Right lobe of liver (tissue), 6 donors: Measurements from ENCODE around the gene ARMC12. TPM values are rescaled to one million over a fixed set of nuclear protein-coding genes. Genes with fewer than 3 reads are reported as not detected.
A peak's percentile ranks its signal among the peaks of the same experiment; 100 is the strongest.

Experiments
- ATAC-seq, 4 donors: fragments of 200-7000 bp; cut with Tn5 transposase; one replicate each; pipeline ENCODE4 v1.9.1; 2020; ENCODE audit warnings: mild to moderate bottlenecking in 4 of 4, moderate library complexity in 4 of 4
- DNase-seq, 3 donors: peaks; one replicate each; pipeline ENCODE4 v3.0.0-alpha.2; 2020
- H3K27ac ChIP-seq, 3 donors: fragments of 200-600 bp; one replicate each; pipeline ENCODE4 v1.8.0; 2022
- H3K27me3 ChIP-seq, 2 donors: fragments of 200-600 bp; one replicate each; pipeline ENCODE4 v1.8.0; 2022
- H3K36me3 ChIP-seq, 4 donors: fragments of 200-600 bp; sonication (generic) in 1 of 4; one replicate each; pipeline versions ENCODE4 v1.5.1 to v1.8.0; 2017 to 2022; ENCODE audit warnings: control low read depth in 1 of 4
- H3K4me1 ChIP-seq, 4 donors: fragments of 200-600 bp; sonication (generic) in 1 of 4; one replicate each; pipeline versions ENCODE4 v1.5.1 to v1.8.0; 2017 to 2022; ENCODE audit warnings: control low read depth in 1 of 4
- H3K4me3 ChIP-seq, 3 donors: fragments of 200-600 bp; one replicate each; pipeline ENCODE4 v1.8.0; 2022
- H3K9me3 ChIP-seq, 4 donors: fragments of 200-600 bp; sonication (generic) in 1 of 4; one replicate each; pipeline versions ENCODE4 v1.5.1 to v1.8.0; 2017 to 2022; ENCODE audit warnings: control low read depth in 1 of 4
- POLR2A ChIP-seq: fragments of 450-650 bp; IDR thresholded peaks from one replicate; pipeline ENCODE4 v1.6.1; 2017; ENCODE audit warnings: antibody characterized with exemption, mild to moderate bottlenecking
- WGBS: methylation state at CpG from one replicate; pipeline ENCODE4 v1.1.6; 2018; ENCODE audit warnings: low coverage, low lambda C conversion rate; ENCODE audit not compliant: insufficient coverage; ENCODE audit errors: missing lambda C conversion rate; 5-methylcytosine and 5-hydroxymethylcytosine counted together
- intact Hi-C, 2 donors: fragments of 100-400 bp; cut with DNase I; formaldehyde crosslinking; loops; one replicate each; pipeline versions ENCODE4 v1.11.2 to v1.14.1; 2022
- total RNA-seq, 6 experiments: library from RNA; depleted of rRNA in 2 of 6; stranded (reverse); fragments of >200 nt in 2 of 6; fragmentation: NEBNext Ultra II Directional in 3 of 6; extraction: Animal tissue kit (Norgen Biotek cat#: 25700) in 3 of 6; gene quantifications; one replicate each; pipeline versions ENCODE4 v1.1.0 to v1.2.4, GENCODE V29; 2016 to 2023
- TF ChIP-seq, protein P1 (sequence below), 4 donors: fragments of 200-600 bp in 3 of 4; fragments of 450-650 bp in 1 of 4; IDR thresholded peaks; one replicate each; pipeline versions ENCODE4 v1.5.1 to v1.8.0; 2016 to 2022; ENCODE audit warnings: antibody characterized with exemption in 4 of 4, mild to moderate bottlenecking in 2 of 4
- donor health status: DM: no; HTN: yes; CAD: no.
- donor health status: DM: no; HTN: no; CAD: no.
- donor health status: DM: no; HTN: no; CAD: no.
- donor health status: DM: no; HTN: yes; CAD: no.
- donor health status: DM: no; HTN: yes; CAD: no.

ARMC12 gene
- total RNA-seq, 6 experiments from 2014 or later, result 0.22 to 4.4 (median 0.92) TPM

DNA sequence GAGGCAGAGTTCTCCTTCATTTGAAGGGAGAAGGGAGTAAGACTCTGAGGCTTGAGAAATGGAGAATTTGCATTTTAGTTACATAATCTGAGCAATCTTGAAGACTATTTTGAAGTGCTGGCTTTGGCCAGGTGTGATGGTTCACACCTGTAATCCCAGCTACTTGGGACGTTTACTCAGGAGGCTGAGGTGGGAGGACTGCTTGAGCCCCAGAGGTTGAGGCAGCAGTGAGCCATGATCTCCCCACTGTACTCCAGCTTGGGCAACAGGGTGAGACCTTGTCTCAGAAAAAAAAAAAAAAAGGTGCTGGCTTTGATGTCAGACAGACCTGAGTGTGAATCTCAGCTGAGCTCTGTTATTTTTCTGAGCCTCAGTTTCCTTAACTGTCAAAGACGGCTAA, 12.4 kb upstream of the ARMC12 start:
- TF ChIP-seq, protein P1, sequence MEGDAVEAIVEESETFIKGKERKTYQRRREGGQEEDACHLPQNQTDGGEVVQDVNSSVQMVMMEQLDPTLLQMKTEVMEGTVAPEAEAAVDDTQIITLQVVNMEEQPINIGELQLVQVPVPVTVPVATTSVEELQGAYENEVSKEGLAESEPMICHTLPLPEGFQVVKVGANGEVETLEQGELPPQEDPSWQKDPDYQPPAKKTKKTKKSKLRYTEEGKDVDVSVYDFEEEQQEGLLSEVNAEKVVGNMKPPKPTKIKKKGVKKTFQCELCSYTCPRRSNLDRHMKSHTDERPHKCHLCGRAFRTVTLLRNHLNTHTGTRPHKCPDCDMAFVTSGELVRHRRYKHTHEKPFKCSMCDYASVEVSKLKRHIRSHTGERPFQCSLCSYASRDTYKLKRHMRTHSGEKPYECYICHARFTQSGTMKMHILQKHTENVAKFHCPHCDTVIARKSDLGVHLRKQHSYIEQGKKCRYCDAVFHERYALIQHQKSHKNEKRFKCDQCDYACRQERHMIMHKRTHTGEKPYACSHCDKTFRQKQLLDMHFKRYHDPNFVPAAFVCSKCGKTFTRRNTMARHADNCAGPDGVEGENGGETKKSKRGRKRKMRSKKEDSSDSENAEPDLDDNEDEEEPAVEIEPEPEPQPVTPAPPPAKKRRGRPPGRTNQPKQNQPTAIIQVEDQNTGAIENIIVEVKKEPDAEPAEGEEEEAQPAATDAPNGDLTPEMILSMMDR (IDR thresholded peaks at IDR 0.05), result no peak
- no peak for TF ChIP-seq POLR2A

DNA sequence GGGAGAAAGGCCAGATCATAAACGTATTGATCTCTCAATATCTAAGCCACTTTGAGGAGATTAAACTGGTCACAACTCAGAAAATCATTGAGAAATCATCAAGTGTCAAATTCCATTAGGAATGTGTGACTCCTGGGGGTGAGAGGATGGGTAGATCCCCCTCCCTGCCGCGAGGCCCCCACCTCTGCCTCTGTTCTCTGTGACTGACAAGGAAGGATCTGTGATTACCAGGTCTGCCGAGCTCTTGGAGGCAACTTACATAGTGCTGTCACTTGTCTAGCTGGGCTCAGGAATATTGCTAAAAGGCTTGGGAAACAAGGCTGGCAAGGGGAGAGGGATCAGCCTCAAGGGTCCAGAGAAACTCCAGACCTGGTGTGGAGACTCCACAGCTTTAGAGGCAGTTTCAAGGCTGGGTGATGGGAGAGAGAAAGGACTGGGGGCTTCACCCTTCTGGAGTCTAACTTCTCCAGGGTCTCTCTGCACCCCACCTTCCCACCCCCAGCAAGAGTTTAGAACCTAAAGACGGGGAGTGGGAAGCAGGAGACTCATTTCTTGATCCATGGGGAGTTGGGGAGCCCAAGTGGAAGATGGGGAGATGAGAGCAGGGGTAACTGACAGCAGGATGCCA, 11.6 kb upstream of the ARMC12 start:
- peaks cover 5 to 89% (median 46%) of the 10 kb centered on the region in 4 donors for H3K4me1 ChIP-seq
- no peak for ATAC-seq
- H3K36me3 ChIP-seq, result no peaks in the 10 kb centered on the region
- DNase-seq, result peak in 1 of 3 donors; percentile 42
- intact Hi-C loops, result no loop called here
- H3K4me3 ChIP-seq, result no peak overlapping the region
- 49% methylated on average over 5 of the region's 5 CpGs for WGBS
- H3K9me3 ChIP-seq, result no peaks in the 10 kb centered on the region
- H3K27ac ChIP-seq, result peak overlapping the region; percentile 53 to 99 (median 98)
- no peaks in the 10 kb centered on the region for H3K27me3 ChIP-seq
- TF ChIP-seq, protein P1 (IDR thresholded peaks at IDR 0.05), result no peak
- TF ChIP-seq POLR2A, result no peak

More for the DNA sequence above, 12.4 kb upstream of the ARMC12 start:
- Histone ChIP-seq H3K4me1 (peaks cover 1 to 82% (median 42%) of the 10 kb centered on the region in 4 donors), H3K27ac (peak overlapping the region; percentile 44 to 99 (median 98)), H3K27me3 (no peaks in the 10 kb centered on the region), H3K9me3 (no peaks in the 10 kb centered on the region), H3K36me3 (peaks cover 0 to 3% (median 0%) of the 10 kb centered on the region in 4 donors), H3K4me3 (no peak overlapping the region)
- DNase-seq (peak in 1 of 3 donors; percentile 40), ATAC-seq (no peak)
- WGBS, result 83% methylated on average over 1 of the region's 2 CpGs
- intact Hi-C loops, result no loop called here

DNA sequence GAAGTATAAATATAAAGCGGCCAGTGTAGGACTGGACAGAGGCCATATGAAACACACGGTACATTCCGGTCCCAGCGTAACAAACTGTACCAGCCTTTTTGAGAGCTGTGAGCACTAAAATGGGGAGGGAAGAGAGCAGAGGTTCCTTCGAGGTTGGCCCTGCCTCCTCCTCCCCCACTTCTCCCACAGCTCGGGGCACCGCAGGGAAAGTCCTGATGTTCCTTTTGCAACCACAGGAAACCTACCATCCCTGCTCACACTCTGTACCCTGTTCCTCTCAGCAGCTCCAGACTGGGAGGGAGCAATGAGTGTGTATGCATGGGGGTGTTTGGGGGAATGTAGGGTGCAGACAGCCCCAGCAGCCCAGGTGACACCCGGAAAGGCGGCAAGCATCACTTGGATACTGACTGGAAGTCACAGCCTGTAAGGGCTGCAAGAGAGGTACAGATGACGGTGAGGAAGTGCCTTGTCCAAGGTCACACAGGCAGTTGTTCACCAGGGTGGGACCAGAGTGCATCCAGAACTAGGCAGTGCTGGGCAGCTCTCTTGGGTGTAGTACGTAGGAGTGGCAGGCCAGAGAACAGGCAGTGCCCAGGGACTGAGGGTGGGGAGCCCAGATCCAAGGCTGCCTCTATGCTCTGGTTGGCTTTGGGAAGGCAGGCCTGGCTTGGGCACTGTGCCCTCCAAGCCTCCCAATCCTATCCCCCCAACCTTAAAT, 11.0 kb upstream of the ARMC12 start:
- intact Hi-C loops, result no loop called here
- TF ChIP-seq, protein P1 (IDR thresholded peaks at IDR 0.05), result no peak
- peak; percentile 43 for TF ChIP-seq POLR2A
- H3K27me3 ChIP-seq, result no peaks in the 10 kb centered on the region
- peak overlapping the region; percentile 53 to 99 (median 98) for H3K27ac ChIP-seq
- peak overlapping the region in 2 of 3 donors; percentile 6 to 19 for H3K4me3 ChIP-seq
- peak; percentile 4 to 19 (median 8) for ATAC-seq
- H3K9me3 ChIP-seq, result no peaks in the 10 kb centered on the region
- peaks cover 5 to 96% (median 48%) of the 10 kb centered on the region in 4 donors for H3K4me1 ChIP-seq
- DNase-seq, result peak; percentile 48 to 82 (median 69)
- H3K36me3 ChIP-seq, result no peaks in the 10 kb centered on the region
- 8% methylated on average over 7 of the region's 11 CpGs for WGBS

DNA sequence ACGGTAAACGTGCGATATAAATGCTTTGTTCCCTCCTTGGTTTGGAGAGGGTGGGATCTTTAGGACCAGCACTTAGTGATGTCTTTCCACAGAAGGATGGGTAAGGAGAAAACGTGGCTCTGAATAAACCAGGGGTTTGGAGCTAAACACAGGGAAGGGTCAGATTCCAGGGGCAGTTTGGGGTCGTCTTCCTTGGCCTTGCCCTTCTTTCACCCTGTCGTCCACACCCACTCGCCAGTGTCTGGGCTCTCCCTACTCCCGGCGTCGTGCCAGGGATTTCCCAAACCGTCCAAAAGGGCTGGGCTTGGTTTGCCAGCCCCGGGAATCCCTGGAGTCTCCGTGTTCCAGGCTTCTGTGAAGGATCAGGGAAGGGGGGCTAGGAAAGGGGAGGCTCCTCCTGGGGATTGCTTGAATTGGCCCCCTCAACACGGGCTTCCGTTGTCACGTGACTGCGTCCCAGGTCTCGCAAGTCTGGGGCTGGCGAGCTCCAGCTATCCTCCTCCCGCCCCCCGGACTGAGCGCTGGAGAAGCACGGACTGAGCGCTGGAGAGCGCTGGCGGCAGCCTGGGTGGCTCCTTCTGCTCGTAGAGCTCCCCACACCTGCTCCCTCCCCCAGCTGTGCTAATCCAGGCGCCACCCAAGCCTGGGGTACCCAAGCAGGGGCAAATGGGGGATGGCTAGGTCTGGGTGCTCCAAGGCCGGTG, 9.4 kb upstream of the ARMC12 start:
- DNase-seq, result peak; percentile 87 to 95 (median 87)
- no peaks in the 10 kb centered on the region for H3K36me3 ChIP-seq
- H3K4me1 ChIP-seq, result peaks cover 5 to 90% (median 43%) of the 10 kb centered on the region in 4 donors
- H3K27ac ChIP-seq, result peak overlapping the region; percentile 88 to 99 (median 98)
- 8% methylated on average over 10 of the region's 29 CpGs for WGBS
- peak; percentile 10 to 26 (median 20) for ATAC-seq
- H3K4me3 ChIP-seq, result peak overlapping the region; percentile 44 to 64 (median 58)
- H3K27me3 ChIP-seq, result no peaks in the 10 kb centered on the region
- TF ChIP-seq, protein P1 (IDR thresholded peaks at IDR 0.05), result no peak
- no peak for TF ChIP-seq POLR2A
- intact Hi-C loops, result no loop called here
- H3K9me3 ChIP-seq, result no peaks in the 10 kb centered on the region
